MCF 10A (cell line): Measurements from ENCODE around the gene TRPC1. TPM values are rescaled to one million over a fixed set of nuclear protein-coding genes. Genes with fewer than 3 reads are reported as not detected.

Experiments used
- Bru-seq: library from RNA; stranded (reverse); fragments of 400-500 nt; gene quantifications from one replicate; lab custom pipeline; 2021; lab: Mats Ljungman, UMichigan
- BruChase-seq, 2 experiments: library from RNA; stranded (reverse); fragments of 400-500 nt; gene quantifications; one replicate each; lab custom pipeline; 2021; lab: Mats Ljungman, UMichigan
- BruUV-seq: library from RNA; stranded (reverse); fragments of 400-500 nt; replicated peaks from 2 replicates; lab custom pipeline; 2021; lab: Mats Ljungman, UMichigan
- CTCF ChIA-PET: fragments of 300-600 bp; sonication (Branson Sonifier 250); formaldehyde crosslinking; extraction: SDS; loops from one replicate; lab custom pipeline; 2021; ENCODE audit warnings: antibody characterized with exemption, inconsistent platforms; lab: Yijun Ruan, JAX
- POLR2A ChIA-PET: fragments of 300-600, 350-650 bp; sonication (Branson Sonifier 250); formaldehyde crosslinking; extraction: SDS; loops from one replicate; lab custom pipeline; 2020; ENCODE audit warnings: antibody characterized with exemption, inconsistent platforms; lab: Yijun Ruan, JAX
- DNase-seq: peaks from one replicate; pipeline ENCODE4 v3.0.0-alpha.2; 2018; ENCODE audit not compliant: unreplicated experiment
- H3K27ac Mint-ChIP-seq: one replicate; pipeline ENCODE4 v1.8.0; 2022; ENCODE audit warnings: mild to moderate bottlenecking, low read depth, mixed read lengths; ENCODE audit not compliant: unreplicated experiment
- H3K27me3 Mint-ChIP-seq: one replicate; pipeline ENCODE4 v1.8.0; 2022; ENCODE audit warnings: mixed read lengths; ENCODE audit not compliant: insufficient read depth, unreplicated experiment
- H3K36me3 Mint-ChIP-seq: one replicate; pipeline ENCODE4 v1.8.0; 2022; ENCODE audit warnings: mild to moderate bottlenecking, moderate library complexity, mixed read lengths; ENCODE audit not compliant: insufficient read depth, unreplicated experiment
- H3K4me1 Mint-ChIP-seq: one replicate; pipeline ENCODE4 v1.8.0; 2022; ENCODE audit warnings: mixed read lengths; ENCODE audit not compliant: insufficient read depth, unreplicated experiment
- H3K4me3 Mint-ChIP-seq: one replicate; pipeline ENCODE4 v1.8.0; 2022; ENCODE audit warnings: mild to moderate bottlenecking, moderate library complexity, mixed read lengths; ENCODE audit not compliant: unreplicated experiment
- H3K9me3 Mint-ChIP-seq: one replicate; pipeline ENCODE4 v1.8.0; 2022; ENCODE audit warnings: mixed read lengths; ENCODE audit not compliant: unreplicated experiment
- CTCF ChIP-seq: fragments of 200-600 bp; IDR thresholded peaks from one replicate; pipeline ENCODE4 v1.8.0; 2022; ENCODE audit warnings: antibody characterized with exemption, mild to moderate bottlenecking; ENCODE audit not compliant: unreplicated experiment
- intact Hi-C: fragments of 100-400 bp; cut with micrococcal nuclease; formaldehyde crosslinking; loops from 2 replicates; pipeline ENCODE4 v1.14.1; 2022
- long read RNA-seq: library from polyadenylated mRNA; stranded (forward); transcript quantifications from one replicate; pipeline ENCODE4 v2.0.0, GENCODE V29; 2022
- total RNA-seq: library from RNA; stranded (reverse); gene quantifications from 2 replicates; pipeline ENCODE4 v1.2.3, GENCODE V29; 2022

TRPC1 gene
- total RNA-seq (9.2 and 15.2 TPM in 2 replicates), Bru-seq, nascent RNA (percentile 81 among the genes with signal in this experiment), BruChase-seq, experiment 1, labeled RNA remaining after a 6-hour chase (percentile 78 among the genes with signal in this experiment), BruChase-seq, experiment 2, labeled RNA remaining after a 2-hour chase (percentile 89 among the genes with signal in this experiment)
- long read RNA-seq, full-length matches to known transcripts: 6 of 17 reads
- long read RNA-seq, partial matches to known transcripts: 3 of 17 reads
- long read RNA-seq, other reads (novel, unspliced or antisense): 8 of 17 reads

- H3K9me3 Mint-ChIP-seq: peaks cover 6% of the 10 kb centered on the region
- H3K36me3 Mint-ChIP-seq: no peaks in the 10 kb centered on the region
- peaks cover 7% of the 10 kb centered on the region for H3K4me1 Mint-ChIP-seq
- no peaks in the 10 kb centered on the region for H3K27me3 Mint-ChIP-seq
- no peak for TF ChIP-seq CTCF
- peak within 1 kb of the TSS; percentile 91 for H3K4me3 Mint-ChIP-seq
- intact Hi-C loops: loop anchor here (1.0 to 10.0 kb wide), 3 partner anchors 128 to 271 kb away; partner anchors contain the start of gene PLS1
- H3K27ac Mint-ChIP-seq: peak within 1 kb of the TSS; percentile 86
- no TSS peak for BruUV-seq
- CTCF ChIA-PET: interaction anchor here (0.6 to 2.4 kb wide), 4 partner anchors 73 to 278 kb away, joined by 3 to 6 read pairs (median 4); partner anchors contain the start of gene U2SURP
- POLR2A ChIA-PET: interaction anchor here (0.6 to 2.5 kb wide), 17 partner anchors 9 to 277 kb away, joined by 3 to 32 read pairs (median 5); partner anchors contain the start of genes ATR, PLS1 and U2SURP
- DNase-seq: peak; percentile 83
These were observed at the start of gene TRPC1 for GRCh38 chr3:142723968-142724681. Gene TRPC1, plus strand, starts transcription at chr3:142724034. Its CDS starts 526 bp downstream, at chr3:142724560.

- intact Hi-C loops: no loop called here
- no peaks in the 10 kb centered on the region for H3K4me1 Mint-ChIP-seq
- CTCF ChIA-PET: interaction anchor here (0.7 to 1.5 kb wide), 2 partner anchors 94 to 104 kb away, joined by 3 to 5 read pairs; no protein-coding TSS in a partner anchor
- no peaks in the 10 kb centered on the region for H3K9me3 Mint-ChIP-seq
- no peak overlapping the region for H3K4me3 Mint-ChIP-seq
- H3K27ac Mint-ChIP-seq: no peak overlapping the region
- POLR2A ChIA-PET: interaction anchor here (1.3 kb wide), 1 partner anchor 8 kb away, joined by 4 read pairs; no protein-coding TSS in a partner anchor
- H3K27me3 Mint-ChIP-seq: no peaks in the 10 kb centered on the region
- TF ChIP-seq CTCF: no peak
- H3K36me3 Mint-ChIP-seq: peaks cover 6% of the 10 kb centered on the region
- DNase-seq: no peak
- no TSS peak for BruUV-seq
These were observed 47.7 kb upstream of the TRPC1 start for GRCh38 chr3:142676151-142676550.

- H3K4me3 Mint-ChIP-seq: no peak overlapping the region
- BruUV-seq: no TSS peak
- CTCF ChIA-PET: interaction anchor here (0.6 to 1.6 kb wide), 6 partner anchors 10 to 93 kb away, joined by 3 to 16 read pairs (median 3); no protein-coding TSS in a partner anchor
These were observed 43.1 kb upstream of the TRPC1 start for GRCh38 chr3:142680710-142681109.

More at GRCh38 chr3:142680710-142681109, 43.1 kb upstream of the TRPC1 start:
- peak; percentile 24 for DNase-seq
- no peaks in the 10 kb centered on the region for H3K27me3 Mint-ChIP-seq
- no peaks in the 10 kb centered on the region for H3K4me1 Mint-ChIP-seq
- H3K9me3 Mint-ChIP-seq: no peaks in the 10 kb centered on the region
- POLR2A ChIA-PET: interaction anchor here (0.5 to 1.2 kb wide), 3 partner anchors 10 to 102 kb away, joined by 3 read pairs; partner anchors contain the start of gene ATR
- no peak for TF ChIP-seq CTCF
- intact Hi-C loops: loop anchor here (1.0 kb wide), 1 partner anchor 94 kb away; no protein-coding TSS in a partner anchor
- H3K27ac Mint-ChIP-seq: no peak overlapping the region
- H3K36me3 Mint-ChIP-seq: peaks cover 4% of the 10 kb centered on the region
